ENCODE data around the gene PROSER2.

DNA sequence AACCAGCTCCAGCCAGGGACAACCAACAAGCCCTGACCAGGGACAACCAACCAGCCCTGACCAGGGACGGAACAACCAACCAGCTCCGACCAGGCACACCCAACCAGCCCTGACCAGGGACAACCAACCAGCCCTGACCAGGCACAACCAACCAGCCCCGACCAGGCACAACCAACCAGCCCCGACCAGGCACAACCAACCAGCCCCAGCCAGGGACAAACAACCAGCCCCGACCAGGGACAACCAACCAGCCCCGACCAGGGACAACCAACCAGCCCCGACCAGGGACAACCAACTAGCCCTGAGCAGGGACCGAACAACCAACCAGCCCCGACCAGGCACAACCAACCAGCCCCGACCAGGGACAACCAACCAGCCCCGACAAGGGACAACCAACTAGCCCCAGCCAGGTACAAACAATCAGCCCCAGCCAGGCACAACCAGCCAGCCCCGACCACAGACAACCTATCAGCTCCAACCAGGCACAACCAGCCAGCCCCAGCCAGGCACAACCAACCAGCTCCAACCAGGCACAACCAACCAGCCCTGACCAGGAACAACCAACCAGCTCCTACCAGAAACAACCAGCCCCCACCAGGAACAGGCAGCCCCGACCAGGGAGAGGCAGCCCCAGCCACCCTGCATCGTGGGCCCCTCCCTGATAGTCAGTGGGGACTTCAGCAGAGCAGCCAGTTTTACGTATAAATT, 56.4 kb downstream of the PROSER2 start:
- TF ChIP-seq POLR2A (IDR thresholded peaks at IDR 0.05; ENCODE audit: low read length) (no peak), GATA1 (IDR thresholded peaks at IDR 0.05; ENCODE audit: low read depth, low read length) (no peak)
